G401.6 (cell line): ENCODE measurements around the gene LRRC18.

Experiments
- FAIRE-seq: peaks from 2 replicates; lab custom pipeline; 2012; peaks lifted over from hg19 to GRCh38; lab: Jason Lieb, UNC

Gene LRRC18

GRCh38 chr10:48907730-48908129, 31.9 kb downstream of the LRRC18 start:
- no peak for FAIRE-seq

- no peak for FAIRE-seq
Observed at GRCh38 chr10:48906841-48907240, 32.8 kb downstream of the LRRC18 start.

- FAIRE-seq, result no peak
Observed at GRCh38 chr10:48905311-48905710, 34.3 kb downstream of the LRRC18 start.

GRCh38 chr10:48904861-48905260, 34.8 kb downstream of the LRRC18 start:
- no peak for FAIRE-seq

- no peak for FAIRE-seq
Observed at GRCh38 chr10:48903151-48903550, 36.5 kb downstream of the LRRC18 start.

GRCh38 chr10:48902096-48902495, 37.5 kb downstream of the LRRC18 start:
- no peak for FAIRE-seq

DNA sequence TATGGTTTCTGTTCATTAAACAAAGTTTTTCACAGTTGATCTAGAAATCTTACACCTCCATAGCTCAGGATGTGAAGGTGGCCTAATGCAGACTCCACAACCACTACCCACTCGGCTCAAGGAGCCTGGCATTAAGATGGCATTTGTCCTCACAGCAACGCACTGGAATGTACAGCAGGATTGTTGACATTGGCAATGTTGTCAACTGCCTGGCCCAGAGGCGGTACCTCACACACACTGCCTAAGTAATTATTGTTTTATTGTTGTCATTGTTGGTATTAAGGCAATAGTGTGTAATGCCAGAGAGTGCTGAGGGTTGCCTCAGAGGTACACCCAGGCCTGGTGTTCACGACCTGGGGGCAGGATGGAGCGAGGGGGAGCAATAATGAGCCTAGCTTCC, 38.3 kb downstream of the LRRC18 start:
- no peak for FAIRE-seq

- no peak for FAIRE-seq
Observed at GRCh38 chr10:48900371-48900801, 39.3 kb downstream of the LRRC18 start.

DNA sequence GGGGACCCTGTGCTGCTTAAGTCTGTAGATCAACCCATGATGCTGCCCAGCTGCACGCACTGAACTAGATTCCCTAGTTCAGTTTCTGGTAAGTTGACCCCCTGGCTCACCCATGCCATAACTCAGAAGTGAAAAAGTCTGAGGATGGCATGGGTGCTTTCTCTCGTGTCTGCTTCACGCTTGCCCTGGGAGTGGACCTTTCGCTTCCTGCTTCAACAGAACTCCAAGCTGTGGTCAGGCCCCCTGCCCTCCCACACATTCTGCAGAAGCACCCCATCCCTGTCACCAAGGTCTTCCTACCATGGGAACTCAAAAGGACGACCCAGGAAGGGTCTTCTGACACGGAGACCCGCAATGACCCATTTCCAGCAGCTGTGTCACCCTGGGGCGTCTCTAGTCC, 39.9 kb downstream of the LRRC18 start:
- FAIRE-seq, result no peak

GRCh38 chr10:48898426-48898825, 41.2 kb downstream of the LRRC18 start:
- no peak for FAIRE-seq

- no peak for FAIRE-seq
Observed at GRCh38 chr10:48897441-48897790, 42.2 kb downstream of the LRRC18 start.

- no peak for FAIRE-seq
Observed at GRCh38 chr10:48896756-48897440, 42.7 kb downstream of the LRRC18 start.

DNA sequence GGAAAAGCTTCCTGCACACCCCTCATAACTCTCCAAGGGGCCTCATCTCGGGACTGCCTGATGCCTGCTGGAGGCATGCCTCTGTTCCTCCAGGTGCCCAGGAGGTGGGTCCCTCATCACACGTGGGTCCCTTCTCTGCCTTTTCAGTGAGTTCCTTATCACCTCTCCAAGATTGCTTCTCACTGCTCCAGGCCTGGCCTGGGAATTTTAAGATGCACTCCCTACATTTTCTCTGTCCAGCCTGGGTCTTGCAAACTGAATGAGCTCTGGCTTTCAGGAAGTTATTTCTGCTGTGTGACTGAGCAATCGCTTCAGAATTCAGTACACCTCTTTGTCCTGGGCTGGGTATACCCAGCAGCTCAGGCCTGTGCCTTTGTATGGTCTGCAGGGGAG, 43.8 kb downstream of the LRRC18 start:
- no peak for FAIRE-seq

GRCh38 chr10:48894911-48895802, 44.5 kb downstream of the LRRC18 start:
- no peak for FAIRE-seq

- FAIRE-seq, result no peak
Observed at GRCh38 chr10:48890888-48891850, 48.5 kb downstream of the LRRC18 start.

DNA sequence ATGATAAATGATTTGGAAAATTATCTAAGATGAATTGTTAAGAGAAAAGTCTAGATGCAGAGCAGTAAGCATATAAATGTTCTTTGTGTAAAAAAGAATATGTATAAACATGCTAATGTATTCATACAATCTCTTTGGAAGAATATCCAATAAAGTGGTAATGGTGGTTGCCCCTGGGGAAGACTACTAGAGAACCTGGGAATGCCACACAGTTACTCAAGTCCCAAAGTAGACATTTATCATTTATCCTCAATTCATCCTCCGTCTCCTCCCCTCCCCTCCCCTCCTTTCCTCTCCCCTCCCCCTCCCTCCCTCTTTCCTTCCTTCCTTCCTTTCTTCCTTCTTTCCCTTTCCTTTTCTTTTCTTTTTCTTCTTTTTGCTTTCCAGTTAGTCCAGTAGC, 51.7 kb downstream of the LRRC18 start:
- no peak for FAIRE-seq

DNA sequence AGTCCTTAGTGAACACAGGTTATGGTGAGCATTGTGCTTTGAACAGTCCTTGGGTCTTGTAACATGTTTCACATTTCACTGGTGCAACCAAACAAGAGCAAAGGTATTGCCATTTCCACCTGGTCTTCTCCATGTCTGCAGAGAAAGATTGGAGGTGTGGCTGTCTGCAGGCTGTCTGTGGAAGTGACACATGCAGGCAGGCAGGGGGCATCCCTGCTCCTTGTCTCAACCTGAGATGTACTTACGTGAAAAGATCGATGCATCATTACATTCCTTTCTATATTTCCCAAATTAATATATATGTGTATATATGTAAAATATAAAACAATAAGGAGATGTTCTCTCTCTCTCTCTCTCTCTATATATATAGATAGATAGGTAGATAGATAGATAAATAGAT, 54.3 kb downstream of the LRRC18 start:
- no peak for FAIRE-seq

- no peak for FAIRE-seq
Observed at GRCh38 chr10:48884179-48885045, 55.2 kb downstream of the LRRC18 start.

DNA sequence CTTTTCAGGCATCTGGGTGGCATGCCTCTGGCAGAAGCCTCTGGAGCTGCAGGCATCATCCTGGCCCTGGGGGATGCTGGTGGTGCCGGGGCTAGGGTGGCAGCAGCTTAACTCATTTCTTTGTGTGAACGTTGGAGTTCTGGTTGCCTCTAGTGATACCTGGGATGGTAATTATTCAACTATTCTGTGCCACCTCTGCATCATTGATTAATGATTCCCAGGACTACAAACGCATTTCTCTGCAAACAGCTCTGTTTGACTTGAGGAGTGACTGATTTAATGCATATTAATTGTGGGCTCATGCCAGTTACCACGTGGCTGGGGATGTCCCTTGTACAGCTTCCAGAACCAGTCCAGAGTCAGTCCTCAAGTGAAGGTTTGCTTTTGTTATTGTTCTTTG, 55.9 kb downstream of the LRRC18 start:
- no peak for FAIRE-seq

DNA sequence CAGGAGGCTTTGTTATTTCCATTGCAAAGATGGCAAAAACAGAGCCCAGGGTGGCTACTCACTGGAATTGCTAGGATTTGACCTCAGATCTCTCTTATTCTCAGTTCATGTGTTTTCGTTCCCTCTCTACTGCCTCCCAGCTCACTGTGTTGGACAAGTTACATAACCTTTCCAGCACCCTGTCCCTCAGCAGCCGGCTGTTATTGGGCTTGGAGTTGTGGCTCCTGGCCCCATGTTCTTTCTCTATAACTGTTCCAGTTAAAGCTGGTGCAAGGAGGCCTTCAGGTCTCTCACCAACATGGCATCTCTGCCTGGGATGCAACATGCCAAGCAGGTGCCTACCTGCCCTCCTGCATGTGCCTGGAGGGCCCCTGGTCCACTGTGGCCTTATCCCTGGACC, 56.8 kb downstream of the LRRC18 start:
- FAIRE-seq, result no peak

- no peak for FAIRE-seq
Observed at GRCh38 chr10:48881937-48882336, 57.7 kb downstream of the LRRC18 start.
